GM18519 (cell line): ENCODE data around the gene WWC2.

Source experiments
- ATAC-seq: cut with Tn5 transposase; IDR thresholded peaks from one replicate; pipeline ENCODE4 v1.9.1; 2021; ENCODE audit warnings: mild to moderate bottlenecking, moderate library complexity; ENCODE audit not compliant: unreplicated experiment, low FRiP score

WWC2 gene

GRCh38 chr4:183248201-183248600, 149.1 kb downstream of the WWC2 start:
- no peak for ATAC-seq

- ATAC-seq, result peak; percentile 62
These were observed 150.8 kb downstream of the WWC2 start for GRCh38 chr4:183249854-183250253.

GRCh38 chr4:183250831-183251230, 151.8 kb downstream of the WWC2 start:
- no peak for ATAC-seq

- no peak for ATAC-seq
These were observed 153.9 kb downstream of the WWC2 start for GRCh38 chr4:183252959-183253358.

- ATAC-seq, result no peak
These were observed 154.4 kb downstream of the WWC2 start for GRCh38 chr4:183253451-183253850.

- no peak for ATAC-seq
These were observed 155.1 kb downstream of the WWC2 start for GRCh38 chr4:183254162-183254561.

- no peak for ATAC-seq
These were observed 156.4 kb downstream of the WWC2 start for GRCh38 chr4:183255487-183255886.

- no peak for ATAC-seq
These were observed 157.3 kb downstream of the WWC2 start for GRCh38 chr4:183256343-183256742.

GRCh38 chr4:183256756-183257385, 157.8 kb downstream of the WWC2 start:
- ATAC-seq, result peak; percentile 69

- no peak for ATAC-seq
These were observed 158.8 kb downstream of the WWC2 start for GRCh38 chr4:183257808-183258207.

GRCh38 chr4:183260491-183261151, 161.6 kb downstream of the WWC2 start:
- ATAC-seq, result no peak

GRCh38 chr4:183261953-183262775, 163.1 kb downstream of the WWC2 start:
- peak; percentile 88 for ATAC-seq

GRCh38 chr4:183262776-183263100, 163.7 kb downstream of the WWC2 start:
- no peak for ATAC-seq

- ATAC-seq, result no peak
These were observed 164.8 kb downstream of the WWC2 start for GRCh38 chr4:183263787-183264386.

- ATAC-seq, result no peak
These were observed 165.6 kb downstream of the WWC2 start for GRCh38 chr4:183264614-183265013.

- no peak for ATAC-seq
These were observed 167.3 kb downstream of the WWC2 start for GRCh38 chr4:183266371-183266770.

GRCh38 chr4:183268556-183268955, 169.5 kb downstream of the WWC2 start:
- ATAC-seq, result no peak

GRCh38 chr4:183272384-183272783, 173.3 kb downstream of the WWC2 start:
- no peak for ATAC-seq

GRCh38 chr4:183276106-183276505, 177.0 kb downstream of the WWC2 start:
- no peak for ATAC-seq

GRCh38 chr4:183284258-183284785, 185.3 kb downstream of the WWC2 start:
- no peak for ATAC-seq

- no peak for ATAC-seq
These were observed 185.9 kb downstream of the WWC2 start for GRCh38 chr4:183284965-183285364.
